HG02642 (cell line): Measurements from ENCODE around the gene OSBPL10.

Source experiments
- ATAC-seq: cut with Tn5 transposase; IDR thresholded peaks from one replicate; pipeline ENCODE4 v1.9.1; 2021; ENCODE audit warnings: mild to moderate bottlenecking; ENCODE audit not compliant: unreplicated experiment, poor library complexity

Gene OSBPL10

DNA sequence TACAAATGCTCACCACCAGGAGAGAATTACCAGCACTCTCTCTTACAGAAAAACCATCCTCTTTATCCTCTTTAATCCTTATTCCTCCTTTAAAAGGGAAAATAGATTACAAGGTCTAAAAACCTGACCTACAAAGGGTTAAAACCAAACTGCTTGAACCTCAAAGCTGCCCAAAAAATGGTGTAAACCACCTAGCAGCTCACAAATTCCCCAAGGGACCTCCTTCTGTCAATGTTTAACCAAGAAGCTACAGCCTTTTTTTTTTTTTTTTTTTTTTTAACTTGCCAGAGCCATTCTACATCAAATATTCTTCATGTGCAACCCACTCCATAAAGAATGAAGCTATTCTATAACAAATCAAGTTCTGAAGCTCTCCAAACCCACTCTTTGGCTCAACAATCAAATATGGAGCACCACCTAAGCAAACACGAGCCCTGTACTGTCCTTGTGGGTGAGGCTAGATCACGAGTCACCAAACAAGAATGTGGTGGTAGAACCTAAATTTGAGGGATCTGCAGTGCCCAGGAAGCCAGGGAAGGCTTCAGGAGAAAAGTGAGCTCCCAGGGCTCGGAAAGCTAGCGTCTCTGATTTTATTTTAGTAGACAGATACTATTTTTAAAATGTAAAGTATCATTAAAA lies 20.1 kb downstream of the OSBPL10 start:
- peak; percentile 66 for ATAC-seq

- ATAC-seq = peak; percentile 32
Measured at GRCh38 chr3:31959951-31960792, 20.9 kb downstream of the OSBPL10 start.

DNA sequence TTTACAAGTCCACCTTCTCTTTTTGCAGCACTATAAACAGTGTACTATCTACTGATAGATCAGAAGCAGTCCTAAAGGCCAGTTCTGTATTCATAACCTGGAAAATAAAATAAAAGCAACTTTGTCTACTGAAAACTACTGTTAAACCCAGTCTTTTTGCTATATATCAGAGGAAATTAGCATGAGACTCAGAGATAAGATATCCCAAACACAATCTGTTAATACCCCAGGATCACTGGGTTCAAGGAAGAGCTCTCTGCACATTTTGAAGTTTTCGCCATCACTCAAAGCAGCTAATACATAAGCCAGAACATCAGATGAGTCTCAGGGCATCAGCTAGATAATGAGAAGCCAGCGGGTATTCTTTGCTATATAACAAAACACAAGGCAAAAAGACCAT lies 21.8 kb downstream of the OSBPL10 start:
- no peak for ATAC-seq

DNA sequence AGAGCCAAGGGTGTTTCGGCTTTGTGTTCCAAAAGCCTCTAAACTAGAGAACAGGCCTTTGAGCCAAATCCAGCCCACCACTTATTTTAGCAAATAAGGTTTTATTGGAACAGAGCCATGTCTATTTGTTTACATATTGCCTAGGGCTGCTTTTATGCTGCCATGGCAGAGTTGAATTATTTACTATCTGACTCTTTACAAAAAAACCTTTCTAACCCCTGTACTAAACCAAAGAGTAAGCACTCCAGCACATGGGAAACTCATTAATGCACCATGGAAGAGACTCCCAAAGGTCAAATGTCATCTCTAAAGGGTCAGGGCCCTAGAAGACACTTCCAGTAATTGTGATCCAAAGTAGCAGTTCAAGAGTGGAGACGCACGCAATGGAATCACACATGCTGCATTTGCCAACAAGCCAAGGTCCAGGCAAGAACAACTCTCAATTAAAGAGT lies 22.3 kb downstream of the OSBPL10 start:
- ATAC-seq = no peak

- ATAC-seq = no peak
Measured at GRCh38 chr3:31957106-31957505, 24.0 kb downstream of the OSBPL10 start.

- no peak for ATAC-seq
Measured at GRCh38 chr3:31955581-31955980, 25.5 kb downstream of the OSBPL10 start.

GRCh38 chr3:31953636-31954035 lies 27.4 kb downstream of the OSBPL10 start:
- no peak for ATAC-seq

GRCh38 chr3:31953091-31953490 lies 28.0 kb downstream of the OSBPL10 start:
- ATAC-seq = no peak

DNA sequence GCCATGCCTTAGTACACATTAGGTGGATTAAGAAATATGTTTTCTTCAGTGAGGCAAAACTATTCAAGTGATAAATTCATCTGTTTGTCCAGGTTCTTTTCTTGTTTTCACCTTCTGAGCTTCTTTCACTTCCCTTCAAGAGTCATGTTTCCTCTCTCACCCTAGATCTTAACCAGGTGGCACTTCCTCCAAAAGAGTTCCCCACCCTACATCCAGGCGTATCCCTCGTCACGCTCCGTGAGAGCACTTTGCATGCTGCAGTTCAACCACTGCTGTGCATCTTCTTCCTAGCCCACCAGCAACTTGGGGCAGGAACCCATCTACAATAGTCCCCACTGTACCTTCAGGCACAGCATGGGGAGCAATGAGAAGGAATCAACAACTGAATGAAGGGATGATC lies 28.9 kb downstream of the OSBPL10 start:
- peak; percentile 94 for ATAC-seq

GRCh38 chr3:31948280-31948679 lies 32.8 kb downstream of the OSBPL10 start:
- ATAC-seq = no peak

GRCh38 chr3:31947671-31948091 lies 33.4 kb downstream of the OSBPL10 start:
- no peak for ATAC-seq

DNA sequence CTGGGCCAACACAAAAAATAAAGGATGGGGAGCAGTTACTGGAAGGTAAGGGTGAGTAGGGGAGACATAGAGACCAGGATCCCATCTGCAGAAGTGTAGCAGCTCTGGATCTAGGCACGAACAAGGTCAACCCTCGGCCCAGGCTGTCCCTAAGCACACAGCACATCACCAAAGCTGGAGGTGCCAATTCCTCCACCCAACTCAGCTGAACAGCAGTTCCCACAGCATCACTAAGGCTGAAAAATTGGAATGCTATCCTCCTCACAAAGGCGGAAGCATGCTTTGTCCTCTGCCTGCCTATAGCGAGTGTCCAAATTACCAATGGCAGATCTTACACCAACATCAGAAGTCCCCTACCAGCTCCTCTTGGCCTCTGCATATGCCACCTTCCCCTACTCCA lies 33.9 kb downstream of the OSBPL10 start:
- no peak for ATAC-seq

GRCh38 chr3:31946484-31947081 lies 34.5 kb downstream of the OSBPL10 start:
- ATAC-seq = no peak

- ATAC-seq = no peak
Measured at GRCh38 chr3:31945738-31946052, 35.4 kb downstream of the OSBPL10 start.

GRCh38 chr3:31943041-31943440 lies 38.0 kb downstream of the OSBPL10 start:
- ATAC-seq = no peak

- no peak for ATAC-seq
Measured at GRCh38 chr3:31942446-31942845, 38.6 kb downstream of the OSBPL10 start.

- ATAC-seq = no peak
Measured at GRCh38 chr3:31937225-31937624, 43.8 kb downstream of the OSBPL10 start.

DNA sequence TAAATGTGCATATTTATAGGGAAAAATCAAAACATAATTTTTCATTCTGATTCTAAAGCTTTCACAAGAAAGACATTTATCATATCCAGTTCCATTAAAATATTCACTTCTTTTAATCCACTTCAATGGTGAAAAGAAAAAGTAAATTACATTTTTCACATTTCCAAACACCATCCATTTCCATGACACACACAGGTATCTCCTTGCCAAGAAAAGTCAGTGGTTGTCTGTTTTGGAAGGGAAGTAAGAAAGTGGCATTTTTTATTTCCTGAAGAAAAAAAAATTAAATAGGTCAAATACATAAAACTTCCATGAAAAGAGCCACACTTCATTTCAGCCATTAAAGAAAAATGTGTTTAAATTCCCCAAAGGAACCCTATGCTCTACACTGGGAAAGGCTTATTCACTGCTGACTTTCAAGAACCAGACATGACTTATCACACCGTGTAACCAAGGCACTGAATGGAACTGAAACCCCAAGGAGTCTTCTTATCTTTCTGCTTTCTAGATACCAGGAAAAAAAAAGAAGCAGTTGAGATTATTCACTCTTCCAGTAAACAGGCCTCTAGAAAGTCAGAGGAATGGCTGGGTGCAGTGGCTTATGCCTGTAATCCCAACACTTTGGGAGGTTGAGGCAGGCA lies 44.5 kb downstream of the OSBPL10 start:
- ATAC-seq = no peak

- no peak for ATAC-seq
Measured at GRCh38 chr3:31934866-31935265, 46.2 kb downstream of the OSBPL10 start.

GRCh38 chr3:31934018-31934417 lies 47.0 kb downstream of the OSBPL10 start:
- no peak for ATAC-seq

GRCh38 chr3:31932990-31933389 lies 48.1 kb downstream of the OSBPL10 start:
- ATAC-seq = no peak
